CD4-positive, alpha-beta T cell treated with Interleukin-6 at 100 ng/mL for 8 hours (primary cell): ENCODE results near the gene RAB4A.

Source experiments
- DNase-seq: peaks from one replicate; pipeline ENCODE4 v3.0.0-alpha.2; 2020; ENCODE audit warnings: mixed read lengths, low spot score

Gene RAB4A

GRCh38 chr1:229244091-229244490 lies 26.8 kb upstream of the RAB4A start:
- DNase-seq = no peak

DNA sequence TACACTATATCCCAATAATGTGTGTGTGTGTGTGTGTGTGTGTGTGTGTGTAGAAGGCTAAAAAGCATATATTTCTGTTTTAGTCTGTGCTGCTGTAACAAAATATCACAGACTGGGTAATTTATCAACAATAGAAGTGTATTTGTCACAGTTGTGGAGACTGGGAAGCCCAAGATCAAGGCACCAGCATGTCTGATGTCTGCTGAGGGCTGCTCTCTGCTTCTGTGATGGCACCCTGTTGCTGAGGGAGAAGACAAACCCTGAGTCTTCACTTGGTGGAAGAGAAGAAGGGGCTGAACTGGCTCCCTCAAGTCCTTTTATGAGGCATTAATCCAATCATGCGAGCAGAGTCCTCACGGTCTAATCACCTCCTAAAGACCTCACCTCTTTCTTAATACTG lies 23.0 kb upstream of the RAB4A start:
- DNase-seq = no peak

DNA sequence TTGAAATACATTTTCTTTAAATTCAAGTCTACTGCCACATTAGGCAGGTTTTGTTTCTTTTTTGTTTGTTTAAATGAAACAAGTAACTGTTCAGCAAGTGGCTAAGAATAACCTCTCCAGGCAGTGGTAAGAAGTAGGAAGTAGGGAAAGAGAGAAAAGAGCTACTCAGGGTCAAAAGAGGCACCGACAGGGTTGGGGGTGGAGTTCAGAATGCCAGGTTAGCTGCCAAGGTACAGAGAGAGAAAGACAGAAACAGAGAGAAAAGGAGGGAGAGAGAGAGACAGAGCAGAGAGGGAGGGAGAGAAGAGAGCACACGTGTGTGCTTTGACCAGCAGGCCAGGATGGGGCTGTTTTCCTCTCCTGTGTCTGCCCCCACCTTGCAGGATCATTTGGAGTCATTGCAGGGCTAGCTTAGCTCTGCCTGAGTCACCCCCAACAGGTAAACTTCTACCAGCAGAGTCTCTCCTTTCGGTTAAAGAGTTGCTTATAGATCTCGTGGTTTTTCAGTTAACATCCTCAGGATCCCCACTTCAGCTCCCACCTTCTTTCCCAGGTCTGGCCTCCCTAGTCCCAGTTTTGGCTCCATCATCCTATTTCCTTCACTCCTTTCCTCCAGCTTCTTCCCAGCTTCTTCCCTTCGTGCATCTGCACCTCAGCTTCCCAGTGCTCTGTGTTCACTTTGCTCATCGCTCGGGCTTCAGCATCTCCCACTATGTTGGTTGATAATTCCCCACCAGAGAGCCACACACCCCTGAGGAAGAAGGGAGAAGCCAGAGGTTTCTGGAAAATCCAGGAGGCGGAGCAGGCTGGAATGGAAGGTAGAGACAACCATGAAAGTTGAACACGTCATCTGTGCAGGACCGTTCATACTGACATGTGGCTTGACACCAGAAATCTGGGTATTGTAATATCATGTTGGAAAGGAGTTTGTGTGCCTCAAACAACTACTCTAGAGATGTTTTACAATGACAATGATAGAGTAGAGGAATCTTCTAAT lies 21.8 kb upstream of the RAB4A start:
- DNase-seq = no peak

- no peak for DNase-seq
These were observed 20.9 kb upstream of the RAB4A start for GRCh38 chr1:229249854-229250644.

DNA sequence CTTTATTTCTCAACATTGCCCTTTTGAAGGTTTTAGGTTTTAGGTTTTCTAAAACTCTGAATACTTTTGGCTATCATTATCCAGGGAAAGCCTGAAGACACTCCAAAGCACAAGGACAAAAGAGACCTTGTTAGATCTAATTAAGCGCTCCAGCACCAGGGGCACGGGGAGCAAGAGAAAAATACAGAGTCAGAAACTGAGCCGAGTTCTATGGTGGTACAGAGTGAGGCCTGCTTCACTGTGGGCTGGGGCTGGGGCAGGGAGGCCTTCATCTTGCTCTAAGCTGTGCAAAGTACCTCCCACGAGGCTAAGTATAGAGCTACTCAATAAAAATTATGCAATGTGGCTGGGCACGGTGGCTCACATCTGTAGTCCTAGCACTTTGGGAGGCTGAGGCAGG lies 19.7 kb upstream of the RAB4A start:
- no peak for DNase-seq

DNA sequence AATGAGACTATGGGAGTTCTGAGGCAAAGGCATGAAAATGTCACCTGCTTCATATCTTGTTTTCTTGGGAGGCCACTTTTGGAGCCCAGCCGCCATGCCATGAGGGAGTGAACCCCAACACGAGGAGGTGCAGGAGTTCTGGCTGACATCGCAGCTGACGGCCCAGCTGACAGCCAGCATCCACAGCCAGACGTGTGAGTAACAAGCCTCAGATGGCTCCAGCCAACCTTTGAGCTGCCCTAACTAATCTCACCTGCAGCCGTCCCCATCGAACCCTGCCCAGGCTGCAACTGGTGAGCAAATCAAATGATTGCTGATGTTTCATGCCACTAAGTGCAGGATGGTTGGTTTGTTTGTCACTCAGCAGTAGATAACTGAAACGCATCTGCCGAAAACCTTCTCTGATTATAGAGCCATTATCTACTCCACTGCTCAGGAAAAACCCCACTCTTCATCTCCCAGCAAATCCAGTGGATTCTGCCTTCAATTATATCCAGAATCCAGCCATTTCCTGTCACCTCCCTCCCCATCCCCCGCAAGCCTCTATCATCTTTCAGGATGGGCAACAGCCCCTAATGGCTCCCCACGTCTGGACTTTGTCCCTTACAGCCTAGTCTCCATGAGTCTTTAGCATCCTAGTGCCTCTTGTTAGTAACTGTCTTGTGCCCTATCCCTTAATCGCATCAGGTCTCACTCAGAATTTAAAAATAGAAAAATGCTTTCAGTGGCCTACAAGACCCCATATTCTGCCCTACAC lies 18.5 kb upstream of the RAB4A start:
- no peak for DNase-seq

GRCh38 chr1:229253151-229253974 lies 17.5 kb upstream of the RAB4A start:
- peak; percentile 70 for DNase-seq

- peak; percentile 34 for DNase-seq
These were observed 15.9 kb upstream of the RAB4A start for GRCh38 chr1:229254910-229255541.

- peak; percentile 67 for DNase-seq
These were observed 12.7 kb upstream of the RAB4A start for GRCh38 chr1:229258031-229258756.

DNA sequence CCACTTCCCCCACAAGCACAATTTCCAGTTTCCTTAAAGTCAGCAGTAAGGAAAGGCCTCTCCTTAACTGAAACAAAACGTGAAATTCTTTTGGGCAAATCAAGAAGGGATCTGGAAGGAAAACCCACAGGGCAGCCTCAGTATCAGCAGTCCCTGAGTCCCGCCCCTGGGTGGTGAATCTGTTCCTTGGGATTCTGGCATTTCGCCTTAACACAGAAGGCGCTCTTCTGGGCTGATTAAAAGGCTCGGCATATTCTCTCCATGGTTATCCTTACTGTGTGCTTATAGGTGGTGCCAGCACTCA lies 12.2 kb upstream of the RAB4A start:
- no peak for DNase-seq

DNA sequence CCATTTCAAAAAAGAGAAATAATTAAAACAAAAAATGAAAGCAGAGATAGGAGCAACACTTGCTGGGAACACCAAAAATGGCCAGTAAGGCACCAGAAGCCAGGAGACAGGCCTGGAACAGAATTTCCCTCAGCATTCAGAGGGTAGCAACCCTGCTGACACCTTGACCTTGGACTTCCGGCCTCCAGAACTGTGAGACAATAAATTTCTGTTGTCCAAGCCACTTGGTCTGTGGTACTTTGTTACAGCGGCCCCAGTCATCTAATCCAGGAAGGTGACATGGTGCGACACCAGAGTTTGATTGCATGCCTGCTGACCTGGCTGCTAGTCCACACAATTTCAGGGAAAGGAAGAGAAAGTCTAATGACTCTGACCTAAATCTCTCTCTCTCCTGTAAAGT lies 10.6 kb upstream of the RAB4A start:
- no peak for DNase-seq

GRCh38 chr1:229262239-229262638 lies 8.7 kb upstream of the RAB4A start:
- no peak for DNase-seq

DNA sequence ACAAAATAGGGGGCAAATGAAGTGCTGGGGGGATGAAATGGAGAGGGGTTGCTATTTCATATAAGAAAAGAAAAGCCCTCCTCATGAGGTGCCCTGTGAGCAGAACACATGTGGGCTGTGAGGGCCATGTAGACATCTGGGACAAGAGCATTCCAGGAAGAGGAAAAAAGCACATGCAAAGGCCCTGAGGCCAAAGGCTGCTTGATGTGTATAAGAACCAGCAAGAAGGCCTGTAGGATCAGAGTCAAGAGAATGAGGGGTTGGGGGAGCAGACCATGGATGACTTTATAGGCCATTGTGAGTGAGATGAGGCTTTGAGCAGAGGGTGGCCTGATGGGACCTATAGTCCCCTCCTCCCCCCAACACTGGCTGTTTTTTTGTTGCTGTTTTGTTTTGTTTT lies 7.7 kb upstream of the RAB4A start:
- DNase-seq = no peak

DNA sequence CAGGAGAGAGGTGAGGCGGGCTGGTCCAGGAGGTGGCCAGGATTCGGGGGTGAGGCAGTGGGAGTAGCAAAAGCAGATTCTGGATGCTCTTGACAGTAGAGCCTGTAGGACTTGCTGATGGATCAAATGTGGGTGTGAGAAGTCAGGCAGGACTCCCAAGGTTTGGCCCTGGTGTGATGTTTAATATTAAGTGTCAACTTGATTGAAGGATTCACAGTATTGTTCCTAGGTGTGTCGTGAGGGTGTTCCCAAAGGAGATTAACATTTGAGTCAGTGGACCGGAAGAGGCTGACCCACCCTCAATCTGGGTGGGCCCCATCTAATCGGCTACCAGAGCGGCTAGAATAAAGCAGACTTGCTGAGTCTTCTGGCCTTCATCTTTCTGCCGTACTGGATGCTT lies 6.8 kb upstream of the RAB4A start:
- no peak for DNase-seq

DNA sequence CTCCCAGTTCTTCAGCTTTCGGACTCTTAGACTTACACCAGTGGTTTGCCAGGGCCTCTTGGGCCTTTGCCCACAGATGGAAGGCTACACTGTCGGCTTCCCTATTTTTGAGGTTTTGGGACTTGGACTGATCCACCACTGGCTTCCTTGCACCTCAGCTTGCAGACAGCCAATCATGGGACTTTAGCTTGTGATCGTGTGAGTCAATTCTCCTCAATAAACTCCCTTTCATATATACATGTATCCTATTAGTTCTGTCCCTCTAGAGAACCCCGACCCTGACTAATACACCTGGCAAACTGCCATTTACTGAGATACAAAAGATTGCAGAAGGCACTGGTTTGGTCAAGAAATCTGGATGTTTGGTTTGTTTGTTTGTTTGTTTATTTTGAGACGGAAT lies 6.4 kb upstream of the RAB4A start:
- DNase-seq = no peak

DNA sequence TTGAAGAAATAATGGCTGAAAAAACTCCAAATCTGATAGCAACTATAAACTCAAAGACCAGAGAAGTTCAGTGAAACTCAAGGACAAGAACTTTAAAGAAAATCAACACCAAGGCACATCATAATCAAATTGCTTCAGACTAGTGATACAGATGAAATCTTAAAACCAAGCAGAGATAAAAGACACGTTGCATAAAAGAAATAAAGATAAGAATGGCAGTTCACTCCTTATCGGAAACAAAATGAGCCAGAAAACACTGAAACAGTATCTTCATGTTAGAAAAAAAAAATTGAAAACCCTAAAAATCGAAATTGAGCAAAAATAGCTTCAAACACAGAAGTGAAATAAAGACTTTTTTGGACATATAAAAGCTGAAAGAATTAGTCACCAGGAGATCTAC lies 4.6 kb upstream of the RAB4A start:
- DNase-seq = no peak

DNA sequence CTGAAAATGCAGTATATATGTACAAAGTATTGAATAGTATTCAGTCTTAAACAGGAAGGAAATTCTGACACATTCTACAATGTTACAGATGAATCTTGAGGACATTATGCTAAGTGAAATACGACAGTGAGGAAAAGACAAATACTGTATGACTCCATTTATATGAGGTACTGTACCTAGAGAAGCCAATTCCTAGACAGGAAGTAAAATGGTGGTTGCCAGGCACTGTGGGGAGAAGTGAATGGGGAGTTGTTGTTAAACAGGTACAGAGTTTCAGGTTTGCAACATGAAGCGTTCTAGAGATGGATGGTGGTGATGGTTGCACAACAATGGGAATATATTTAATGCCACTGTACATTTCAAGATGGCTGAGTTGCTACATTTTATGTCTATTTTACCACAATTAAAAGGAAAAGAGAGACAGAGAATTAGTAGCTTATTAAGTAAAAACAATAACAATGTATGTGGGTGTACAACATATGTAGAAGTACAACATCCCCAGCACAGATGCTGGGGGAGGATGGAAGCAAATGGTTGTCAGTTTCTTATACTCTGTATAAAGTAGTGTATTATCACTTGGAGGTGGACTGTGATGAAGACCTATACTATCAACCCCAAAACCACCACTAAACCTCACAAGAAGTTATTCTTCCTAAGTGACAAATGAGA lies 3.9 kb upstream of the RAB4A start:
- DNase-seq = no peak

DNA sequence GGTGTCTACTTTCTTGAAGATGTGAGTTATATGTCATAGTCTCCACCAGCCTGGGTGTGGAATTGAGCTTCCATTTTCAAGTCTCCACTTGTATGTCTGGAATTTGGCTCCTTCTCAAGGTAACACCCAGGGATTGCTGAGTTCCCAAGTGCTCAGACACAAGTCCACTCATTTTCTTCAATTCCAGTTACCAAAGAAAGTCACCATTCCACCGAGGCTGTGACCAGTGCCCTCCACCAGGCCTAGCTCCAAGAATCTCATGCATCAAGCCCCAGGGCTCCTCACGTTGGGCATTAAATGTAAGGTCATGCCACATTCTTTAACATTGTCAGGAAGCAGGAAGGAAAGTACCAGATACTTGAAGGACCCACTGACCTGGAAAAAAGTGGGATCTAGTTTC lies 2.4 kb upstream of the RAB4A start:
- no peak for DNase-seq

- peak; percentile 31 for DNase-seq
These were observed 693 bp downstream of the RAB4A start for GRCh38 chr1:229271448-229272159.
